SK-N-SH (cell line): ENCODE results near the gene NUDT16. TPM values are rescaled to one million over a fixed set of nuclear protein-coding genes. Genes with fewer than 3 reads are reported as not detected.

ENCODE experiments used
- CTCF ChIA-PET: fragments of 300-600, 350-600 bp; formaldehyde crosslinking; extraction: SDS; loops from one replicate; lab custom pipeline; 2021; lab: Yijun Ruan, JAX
- POLR2A ChIA-PET: fragments of 350-600 bp; sonication (Branson Sonifier 250); formaldehyde crosslinking; extraction: SDS; loops from one replicate; lab custom pipeline; 2020; ENCODE audit warnings: antibody characterized with exemption, inconsistent platforms; lab: Yijun Ruan, JAX
- DNase-seq: peaks from one replicate; pipeline ENCODE4 v3.0.0; 2012
- H2AFZ ChIP-seq: fragments of 200-600 bp; sonication (generic); 2 replicates; pipeline ENCODE4 v1.8.1; 2016; ENCODE audit warnings: antibody characterized with exemption, mild to moderate bottlenecking, low read depth
- H3F3A ChIP-seq: fragments of 200-600 bp; sonication (generic); replicated peaks from 2 replicates; pipeline ENCODE3; 2016; ENCODE audit warnings: antibody characterized with exemption, mild to moderate bottlenecking; ENCODE audit not compliant: insufficient read depth
- H3K27ac ChIP-seq, 2 experiments: fragments of 200-500 bp in 1 of 2; fragments of 200-600 bp in 1 of 2; sonication (Bioruptor generic) in 1 of 2; sonication (generic), shearing (Covaris generic) in 1 of 2; 2 replicates each; pipeline versions ENCODE4 v1.5.1 to v1.6.1; 2014 to 2016; ENCODE audit warnings: low read depth in 2 of 2, inconsistent platforms in 1 of 2, low read length in 1 of 2, mild to moderate bottlenecking in 1 of 2, mixed read lengths in 1 of 2
- H3K27me3 ChIP-seq: fragments of 200-600 bp; sonication (generic), shearing (Covaris generic); 2 replicates; pipeline ENCODE4 v1.6.1; 2016; ENCODE audit warnings: mixed run types; ENCODE audit not compliant: insufficient read depth
- H3K36me3 ChIP-seq, 2 experiments: fragments of 200-500 bp in 1 of 2; fragments of 200-600 bp in 1 of 2; sonication (Bioruptor generic) in 1 of 2; sonication (generic) in 1 of 2; replicated peaks in 1 of 2; 2 replicates each; pipeline versions ENCODE3 to v1.5.1; 2014 to 2016; ENCODE audit warnings: low read length in 1 of 2, mild to moderate bottlenecking in 1 of 2; ENCODE audit not compliant: insufficient read depth in 2 of 2, control insufficient read depth in 1 of 2
- H3K4me1 ChIP-seq, 2 experiments: fragments of 200-500 bp in 1 of 2; fragments of 200-600 bp in 1 of 2; sonication (Bioruptor generic) in 1 of 2; sonication (generic), shearing (Covaris generic) in 1 of 2; 2 replicates each; pipeline versions ENCODE4 v1.5.1 to v1.6.1; 2014 to 2016; ENCODE audit warnings: low read depth in 1 of 2, low read length in 1 of 2, mixed run types in 1 of 2; ENCODE audit not compliant: insufficient read depth in 2 of 2, control insufficient read depth in 1 of 2
- H3K4me2 ChIP-seq: fragments of 200-600 bp; sonication (generic), shearing (Covaris generic); 2 replicates; pipeline ENCODE4 v1.6.1; 2017; ENCODE audit warnings: mixed run types
- H3K4me3 ChIP-seq, 2 experiments: fragments of 200-500 bp in 1 of 2; fragments of 200-600 bp in 1 of 2; sonication (Bioruptor generic) in 1 of 2; sonication (generic), shearing (Covaris generic) in 1 of 2; 2 replicates each; pipeline versions ENCODE4 v1.5.1 to v1.8.1; 2014 to 2016; ENCODE audit warnings: low read depth in 2 of 2, inconsistent platforms in 1 of 2, low read length in 1 of 2, mild to moderate bottlenecking in 1 of 2, mixed read lengths in 1 of 2, moderate library complexity in 1 of 2
- H3K79me2 ChIP-seq: fragments of 200-600 bp; sonication (generic); 2 replicates; pipeline ENCODE4 v1.8.1; 2017; ENCODE audit warnings: mild to moderate bottlenecking; ENCODE audit not compliant: insufficient read depth
- H3K9ac ChIP-seq: fragments of 200-600 bp; sonication (generic); 2 replicates; pipeline ENCODE4 v1.6.1; 2017; ENCODE audit warnings: mixed run types
- H3K9me2 ChIP-seq: fragments of 200-600 bp; sonication (generic); 2 replicates; pipeline ENCODE4 v1.6.1; 2017; ENCODE audit warnings: mixed run types
- H3K9me3 ChIP-seq: fragments of 200-600 bp; sonication (generic); 2 replicates; pipeline ENCODE4 v1.6.1; 2017; ENCODE audit warnings: mixed run types, mild to moderate bottlenecking, moderate library complexity
- H4K20me1 ChIP-seq: fragments of 200-600 bp; sonication (generic); 2 replicates; pipeline ENCODE4 v1.6.1; 2017; ENCODE audit warnings: mild to moderate bottlenecking, mixed run types; ENCODE audit not compliant: insufficient read depth
- CHD2 ChIP-seq: fragments of 150-350 bp; IDR thresholded peaks from 2 replicates; pipeline ENCODE4 v1.6.1; 2018; ENCODE audit warnings: low read length; ENCODE audit not compliant: partially characterized antibody
- EP300 ChIP-seq, 2 experiments: IDR thresholded peaks; 2 replicates each; pipeline versions ENCODE4 v1.4.0 to v1.6.1; 2012; ENCODE audit warnings: borderline replicate concordance in 1 of 2, low read depth in 1 of 2, low read length in 1 of 2
- FOXJ3 ChIP-seq: sonication (generic); formaldehyde crosslinking; IDR thresholded peaks from 2 replicates; pipeline ENCODE4 v1.5.1; 2020; ENCODE audit warnings: mild to moderate bottlenecking, missing genetic modification reagents
- FOXM1 ChIP-seq: IDR thresholded peaks from 2 replicates; pipeline ENCODE4 v1.4.0; 2012; ENCODE audit warnings: low read depth, mild to moderate bottlenecking
- GATA2 ChIP-seq: sonication (generic); formaldehyde crosslinking; IDR thresholded peaks from 2 replicates; pipeline ENCODE4 v1.5.0; 2020; ENCODE audit warnings: mild to moderate bottlenecking, missing genetic modification reagents
- NRF1 ChIP-seq: IDR thresholded peaks from 2 replicates; pipeline ENCODE4 v1.6.1; 2012; ENCODE audit warnings: low read depth, mild to moderate bottlenecking, low read length
- POLR2AphosphoS5 ChIP-seq: IDR thresholded peaks from 2 replicates; pipeline ENCODE4 v1.6.1; 2012; ENCODE audit warnings: low read depth, low read length
- RAD21 ChIP-seq: IDR thresholded peaks from 2 replicates; pipeline ENCODE4 v1.6.1; 2012; ENCODE audit warnings: mild to moderate bottlenecking, low read length
- RFX5 ChIP-seq: IDR thresholded peaks from 2 replicates; pipeline ENCODE4 v1.6.1; 2012; ENCODE audit warnings: mild to moderate bottlenecking, improper control_type of control experiment, low read length
- SIN3A ChIP-seq: IDR thresholded peaks from 2 replicates; pipeline ENCODE4 v1.6.1; 2012; ENCODE audit warnings: low read depth, mild to moderate bottlenecking, low read length, moderate library complexity, borderline replicate concordance
- SMC3 ChIP-seq: IDR thresholded peaks from 2 replicates; pipeline ENCODE4 v1.6.1; 2012; ENCODE audit warnings: low read depth, low read length, improper control_type of control experiment
- USF1 ChIP-seq: IDR thresholded peaks from 2 replicates; pipeline ENCODE4 v1.4.0; 2012; ENCODE audit warnings: low read depth, borderline replicate concordance
- ZBTB33 ChIP-seq: IDR thresholded peaks from 2 replicates; pipeline ENCODE4 v1.4.0; 2012; ENCODE audit warnings: low read depth, borderline replicate concordance
- WGBS: methylation state at CpG from one replicate; pipeline ENCODE4 v1.1.6; 2017; ENCODE audit warnings: low lambda C conversion rate; 5-methylcytosine and 5-hydroxymethylcytosine counted together
- polyA plus RNA-seq, 3 experiments: library from polyadenylated mRNA; depleted of rRNA; stranded (reverse); fragments of >200 nt; gene quantifications; 2 replicates each; pipeline ENCODE4 v1.2.3, GENCODE V29; 2012
- TF ChIP-seq, protein P1 (sequence below): IDR thresholded peaks from 2 replicates; pipeline ENCODE4 v1.4.0; 2012; ENCODE audit warnings: low read depth
- TF ChIP-seq, protein P2 (sequence below): fragments of 150-350 bp; IDR thresholded peaks from 2 replicates; pipeline ENCODE4 v1.6.1; 2017; ENCODE audit warnings: antibody characterized with exemption, low read length, low read depth, borderline replicate concordance
- TF ChIP-seq, protein P3 (sequence below): fragments of 150-350 bp; IDR thresholded peaks from 2 replicates; pipeline ENCODE4 v1.6.1; 2016; ENCODE audit warnings: mild to moderate bottlenecking, low read depth, low read length

Gene NUDT16
- polyA plus RNA-seq, 1 of the 3 experiments (the other 2 are of a cell fraction) = 8.2 TPM

DNA sequence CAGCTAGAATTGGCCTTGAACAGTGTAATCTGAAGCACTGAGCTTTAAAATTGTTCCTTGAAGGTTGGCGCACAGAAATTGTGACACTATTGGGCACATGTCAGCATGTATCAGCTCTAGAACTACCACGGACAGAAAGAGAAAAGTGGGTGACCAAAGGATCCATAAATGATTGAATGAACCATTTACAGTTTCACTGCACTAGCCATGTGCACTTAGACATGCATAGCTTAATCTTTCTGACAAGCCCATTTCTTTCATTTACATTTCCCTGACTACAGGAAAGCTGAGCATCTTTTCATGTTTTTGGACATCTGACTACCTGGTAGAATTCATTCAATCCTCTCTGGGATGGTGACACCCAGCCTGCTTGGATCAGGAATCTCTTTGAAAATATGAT is 36.2 kb downstream of the NUDT16 start:
- DNase-seq = no peak
- Histone ChIP-seq H3F3A (no peaks in the 10 kb centered on the region), H3K27me3 (peaks cover 4% of the 10 kb centered on the region; the same call in 1 of the 2 replicates), H2AFZ (no peak overlapping the region), H3K4me3 (no peak overlapping the region), H3K4me2 (no peak overlapping the region), H3K9ac (no peak overlapping the region), H3K36me3 (no peaks in the 10 kb centered on the region), H3K79me2 (no peaks in the 10 kb centered on the region), H4K20me1 (no peaks in the 10 kb centered on the region), H3K9me3 (no peaks in the 10 kb centered on the region), H3K27ac (no peak overlapping the region), H3K4me1 (no peaks in the 10 kb centered on the region), H3K9me2 (no peaks in the 10 kb centered on the region)
- WGBS = 67% methylated on average over 2 of the region's 2 CpGs
- CTCF ChIA-PET = no interaction called here
- TF ChIP-seq USF1 = no peak
- TF ChIP-seq SIN3A = no peak
- no peak for TF ChIP-seq ZBTB33
- no peak for TF ChIP-seq FOXM1
- POLR2A ChIA-PET = no interaction called here

GRCh38 chr3:131421301-131421700 is 39.7 kb downstream of the NUDT16 start:
- Histone ChIP-seq H3K27ac (no peak overlapping the region), H3K4me1 (no peaks in the 10 kb centered on the region), H4K20me1 (no peaks in the 10 kb centered on the region), H3F3A (no peaks in the 10 kb centered on the region), H3K9me3 (no peaks in the 10 kb centered on the region), H3K4me2 (no peak overlapping the region), H3K9me2 (no peaks in the 10 kb centered on the region), H3K36me3 (no peaks in the 10 kb centered on the region), H2AFZ (no peak overlapping the region), H3K79me2 (no peaks in the 10 kb centered on the region), H3K9ac (no peak overlapping the region), H3K27me3 (peaks cover 4% of the 10 kb centered on the region; the same call in 1 of the 2 replicates), H3K4me3 (no peak overlapping the region)
- ChIA-PET POLR2A (no interaction called here), CTCF (no interaction called here)
- no peak for DNase-seq
- 33% methylated on average over 1 of the region's 1 CpG for WGBS
- TF ChIP-seq SMC3 (no peak), NRF1 (no peak)
- TF ChIP-seq, protein P1, sequence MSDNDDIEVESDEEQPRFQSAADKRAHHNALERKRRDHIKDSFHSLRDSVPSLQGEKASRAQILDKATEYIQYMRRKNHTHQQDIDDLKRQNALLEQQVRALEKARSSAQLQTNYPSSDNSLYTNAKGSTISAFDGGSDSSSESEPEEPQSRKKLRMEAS = no peak

- Histone ChIP-seq H2AFZ (no peak overlapping the region), H3F3A (no peaks in the 10 kb centered on the region), H3K9ac (no peak overlapping the region), H3K4me2 (no peak overlapping the region), H3K4me1 (no peaks in the 10 kb centered on the region), H3K79me2 (no peaks in the 10 kb centered on the region), H4K20me1 (no peaks in the 10 kb centered on the region), H3K27me3 (peaks cover 4% of the 10 kb centered on the region; the same call in 1 of the 2 replicates), H3K27ac (no peak overlapping the region), H3K4me3 (no peak overlapping the region), H3K9me2 (no peaks in the 10 kb centered on the region), H3K36me3 (no peaks in the 10 kb centered on the region), H3K9me3 (no peaks in the 10 kb centered on the region)
- no peak for DNase-seq
- POLR2A ChIA-PET = no interaction called here
- no peak for TF ChIP-seq RAD21
- TF ChIP-seq, protein P2, sequence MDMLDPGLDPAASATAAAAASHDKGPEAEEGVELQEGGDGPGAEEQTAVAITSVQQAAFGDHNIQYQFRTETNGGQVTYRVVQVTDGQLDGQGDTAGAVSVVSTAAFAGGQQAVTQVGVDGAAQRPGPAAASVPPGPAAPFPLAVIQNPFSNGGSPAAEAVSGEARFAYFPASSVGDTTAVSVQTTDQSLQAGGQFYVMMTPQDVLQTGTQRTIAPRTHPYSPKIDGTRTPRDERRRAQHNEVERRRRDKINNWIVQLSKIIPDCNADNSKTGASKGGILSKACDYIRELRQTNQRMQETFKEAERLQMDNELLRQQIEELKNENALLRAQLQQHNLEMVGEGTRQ = no peak
- TF ChIP-seq RFX5 = no peak
- no peak for TF ChIP-seq FOXJ3 (CRISPR knock-in tag)
- TF ChIP-seq GATA2 (CRISPR knock-in tag) = no peak
- TF ChIP-seq POLR2AphosphoS5 = no peak
- no peak for TF ChIP-seq CHD2
- TF ChIP-seq, protein P3, sequence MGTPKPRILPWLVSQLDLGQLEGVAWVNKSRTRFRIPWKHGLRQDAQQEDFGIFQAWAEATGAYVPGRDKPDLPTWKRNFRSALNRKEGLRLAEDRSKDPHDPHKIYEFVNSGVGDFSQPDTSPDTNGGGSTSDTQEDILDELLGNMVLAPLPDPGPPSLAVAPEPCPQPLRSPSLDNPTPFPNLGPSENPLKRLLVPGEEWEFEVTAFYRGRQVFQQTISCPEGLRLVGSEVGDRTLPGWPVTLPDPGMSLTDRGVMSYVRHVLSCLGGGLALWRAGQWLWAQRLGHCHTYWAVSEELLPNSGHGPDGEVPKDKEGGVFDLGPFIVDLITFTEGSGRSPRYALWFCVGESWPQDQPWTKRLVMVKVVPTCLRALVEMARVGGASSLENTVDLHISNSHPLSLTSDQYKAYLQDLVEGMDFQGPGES = no peak
- TF ChIP-seq, protein P1 = no peak
- no peak for TF ChIP-seq EP300 (IDR thresholded peaks at IDR 0.05; ENCODE audit: borderline replicate concordance in 1 of 2, low read depth in 1 of 2, low read length in 1 of 2)
- CTCF ChIA-PET = no interaction called here
These were observed 40.5 kb downstream of the NUDT16 start for GRCh38 chr3:131421957-131422498.
